ENCODE measurements around the gene SSX4.
"Not testable (repeated sequence)": the region's sequence is repeated elsewhere in the genome, so short reads cannot be mapped to it uniquely, and the experiment has no call there.

Gene SSX4

GRCh38 chrX:48383239-48383638 lies at the start of gene SSX4:
Gene SSX4 (plus strand): TSS chrX:48383539. CDS start chrX:48384054, 515 bp downstream.
- DNase-seq = not testable (repeated sequence)

GRCh38 chrX:48346059-48346458 lies 37.3 kb upstream of the SSX4 start:
- DNase-seq = not testable (repeated sequence)

- not testable (repeated sequence) for DNase-seq
Observed at GRCh38 chrX:48356315-48357094, 26.8 kb upstream of the SSX4 start, which contains the start of gene SSX3. Gene SSX3 (minus strand): TSS chrX:48356703. CDS start chrX:48355249, 1,454 bp downstream.

GRCh38 chrX:48357681-48358080 lies 25.7 kb upstream of the SSX4 start:
- no peak for DNase-seq

- not testable (repeated sequence) for DNase-seq
Observed at GRCh38 chrX:48359281-48359680, 24.1 kb upstream of the SSX4 start.

GRCh38 chrX:48367717-48368408 lies 15.5 kb upstream of the SSX4 start:
- not testable (repeated sequence) for DNase-seq

GRCh38 chrX:48370408-48370807 lies 12.9 kb upstream of the SSX4 start:
- not testable (repeated sequence) for DNase-seq

GRCh38 chrX:48396931-48397330 lies 13.6 kb downstream of the SSX4 start:
- DNase-seq = not testable (repeated sequence)

- DNase-seq = not testable (repeated sequence)
Observed at GRCh38 chrX:48397825-48398224, 14.5 kb downstream of the SSX4 start.

GRCh38 chrX:48411860-48412259 lies 28.5 kb downstream of the SSX4 start, which contains the start of gene SSX4B:
Gene SSX4B (minus strand): TSS chrX:48411960. CDS start chrX:48411372, 588 bp downstream.
- not testable (repeated sequence) for DNase-seq

GRCh38 chrX:48427027-48427716 lies 43.8 kb downstream of the SSX4 start:
- DNase-seq = not testable (repeated sequence)

GRCh38 chrX:48429606-48430005 lies 46.3 kb downstream of the SSX4 start:
- not testable (repeated sequence) for DNase-seq

GRCh38 chrX:48430166-48430565 lies 46.8 kb downstream of the SSX4 start:
- DNase-seq = not testable (repeated sequence)

- not testable (repeated sequence) for DNase-seq
Observed at GRCh38 chrX:48433713-48434112, 50.4 kb downstream of the SSX4 start.

Data from activated CD4-positive, alpha-beta T cell treated with anti-CD3 and anti-CD28 coated beads, Interleukin-2, Interleukin-6, amounts not matched to agents 100 ng/mL and 50 ng/mL, durations not matched to agents 16 hours and 8 hours (primary cell).